Sigmoid colon (tissue), 3 donors: ENCODE measurements around the gene GPR15LG.

Experiments
- POLR2A ChIP-seq, 2 donors: fragments of 450-650 bp; IDR thresholded peaks; one replicate each; pipeline ENCODE4 v1.6.1; 2016; ENCODE audit warnings: antibody characterized with exemption in 2 of 2, mild to moderate bottlenecking in 2 of 2, moderate library complexity in 2 of 2
- TF ChIP-seq, protein P1 (sequence below), 4 experiments: fragments of 450-650 bp in 3 of 4; fragments of 200-600 bp in 1 of 4; IDR thresholded peaks; one replicate each; pipeline ENCODE4 v1.5.1; 2016 to 2019; ENCODE audit warnings: antibody characterized with exemption in 4 of 4, mild to moderate bottlenecking in 3 of 4, moderate library complexity in 2 of 4

- TF ChIP-seq, protein P1, sequence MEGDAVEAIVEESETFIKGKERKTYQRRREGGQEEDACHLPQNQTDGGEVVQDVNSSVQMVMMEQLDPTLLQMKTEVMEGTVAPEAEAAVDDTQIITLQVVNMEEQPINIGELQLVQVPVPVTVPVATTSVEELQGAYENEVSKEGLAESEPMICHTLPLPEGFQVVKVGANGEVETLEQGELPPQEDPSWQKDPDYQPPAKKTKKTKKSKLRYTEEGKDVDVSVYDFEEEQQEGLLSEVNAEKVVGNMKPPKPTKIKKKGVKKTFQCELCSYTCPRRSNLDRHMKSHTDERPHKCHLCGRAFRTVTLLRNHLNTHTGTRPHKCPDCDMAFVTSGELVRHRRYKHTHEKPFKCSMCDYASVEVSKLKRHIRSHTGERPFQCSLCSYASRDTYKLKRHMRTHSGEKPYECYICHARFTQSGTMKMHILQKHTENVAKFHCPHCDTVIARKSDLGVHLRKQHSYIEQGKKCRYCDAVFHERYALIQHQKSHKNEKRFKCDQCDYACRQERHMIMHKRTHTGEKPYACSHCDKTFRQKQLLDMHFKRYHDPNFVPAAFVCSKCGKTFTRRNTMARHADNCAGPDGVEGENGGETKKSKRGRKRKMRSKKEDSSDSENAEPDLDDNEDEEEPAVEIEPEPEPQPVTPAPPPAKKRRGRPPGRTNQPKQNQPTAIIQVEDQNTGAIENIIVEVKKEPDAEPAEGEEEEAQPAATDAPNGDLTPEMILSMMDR (IDR thresholded peaks at IDR 0.05): no peak
- no peak for TF ChIP-seq POLR2A (IDR thresholded peaks at IDR 0.05)
Observed at GRCh38 chr10:84176351-84176750, 2.8 kb downstream of the GPR15LG start.
